ENCODE results near the gene FERMT3. TPM values are rescaled to one million over a fixed set of nuclear protein-coding genes. Genes with fewer than 3 reads are reported as not detected.

The FERMT3 gene
- total and polyA plus RNA-seq, 2 of the 13 experiments (the other 11 are each of a cell fraction or from before 2014, with no cell fraction given) = 0.29 TPM; not detected in 1

DNA sequence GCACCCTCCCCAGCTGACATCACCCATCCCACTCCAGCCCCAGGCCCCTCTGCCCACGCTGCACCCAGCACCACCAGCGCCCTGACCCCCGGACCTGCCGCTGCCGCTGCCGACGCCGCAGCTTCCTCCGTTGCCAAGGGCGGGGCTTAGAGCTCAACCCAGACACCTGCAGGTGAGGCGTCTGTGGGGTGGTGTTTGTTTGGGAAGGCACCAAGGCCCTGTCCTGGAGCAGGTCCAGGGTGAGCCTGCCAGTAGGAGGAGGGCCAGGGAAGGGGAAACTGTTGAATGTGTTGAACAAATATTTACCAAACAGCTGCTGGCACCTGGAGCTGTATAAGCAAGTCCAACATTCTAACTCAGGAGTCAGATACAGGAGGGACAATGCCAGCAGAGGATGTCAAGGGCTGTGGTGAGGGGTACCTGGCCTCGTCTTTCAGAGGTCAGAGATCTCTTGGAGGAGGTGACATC, 31.0 kb downstream of the FERMT3 start (continued):
- TF ChIP-seq, protein P1, sequence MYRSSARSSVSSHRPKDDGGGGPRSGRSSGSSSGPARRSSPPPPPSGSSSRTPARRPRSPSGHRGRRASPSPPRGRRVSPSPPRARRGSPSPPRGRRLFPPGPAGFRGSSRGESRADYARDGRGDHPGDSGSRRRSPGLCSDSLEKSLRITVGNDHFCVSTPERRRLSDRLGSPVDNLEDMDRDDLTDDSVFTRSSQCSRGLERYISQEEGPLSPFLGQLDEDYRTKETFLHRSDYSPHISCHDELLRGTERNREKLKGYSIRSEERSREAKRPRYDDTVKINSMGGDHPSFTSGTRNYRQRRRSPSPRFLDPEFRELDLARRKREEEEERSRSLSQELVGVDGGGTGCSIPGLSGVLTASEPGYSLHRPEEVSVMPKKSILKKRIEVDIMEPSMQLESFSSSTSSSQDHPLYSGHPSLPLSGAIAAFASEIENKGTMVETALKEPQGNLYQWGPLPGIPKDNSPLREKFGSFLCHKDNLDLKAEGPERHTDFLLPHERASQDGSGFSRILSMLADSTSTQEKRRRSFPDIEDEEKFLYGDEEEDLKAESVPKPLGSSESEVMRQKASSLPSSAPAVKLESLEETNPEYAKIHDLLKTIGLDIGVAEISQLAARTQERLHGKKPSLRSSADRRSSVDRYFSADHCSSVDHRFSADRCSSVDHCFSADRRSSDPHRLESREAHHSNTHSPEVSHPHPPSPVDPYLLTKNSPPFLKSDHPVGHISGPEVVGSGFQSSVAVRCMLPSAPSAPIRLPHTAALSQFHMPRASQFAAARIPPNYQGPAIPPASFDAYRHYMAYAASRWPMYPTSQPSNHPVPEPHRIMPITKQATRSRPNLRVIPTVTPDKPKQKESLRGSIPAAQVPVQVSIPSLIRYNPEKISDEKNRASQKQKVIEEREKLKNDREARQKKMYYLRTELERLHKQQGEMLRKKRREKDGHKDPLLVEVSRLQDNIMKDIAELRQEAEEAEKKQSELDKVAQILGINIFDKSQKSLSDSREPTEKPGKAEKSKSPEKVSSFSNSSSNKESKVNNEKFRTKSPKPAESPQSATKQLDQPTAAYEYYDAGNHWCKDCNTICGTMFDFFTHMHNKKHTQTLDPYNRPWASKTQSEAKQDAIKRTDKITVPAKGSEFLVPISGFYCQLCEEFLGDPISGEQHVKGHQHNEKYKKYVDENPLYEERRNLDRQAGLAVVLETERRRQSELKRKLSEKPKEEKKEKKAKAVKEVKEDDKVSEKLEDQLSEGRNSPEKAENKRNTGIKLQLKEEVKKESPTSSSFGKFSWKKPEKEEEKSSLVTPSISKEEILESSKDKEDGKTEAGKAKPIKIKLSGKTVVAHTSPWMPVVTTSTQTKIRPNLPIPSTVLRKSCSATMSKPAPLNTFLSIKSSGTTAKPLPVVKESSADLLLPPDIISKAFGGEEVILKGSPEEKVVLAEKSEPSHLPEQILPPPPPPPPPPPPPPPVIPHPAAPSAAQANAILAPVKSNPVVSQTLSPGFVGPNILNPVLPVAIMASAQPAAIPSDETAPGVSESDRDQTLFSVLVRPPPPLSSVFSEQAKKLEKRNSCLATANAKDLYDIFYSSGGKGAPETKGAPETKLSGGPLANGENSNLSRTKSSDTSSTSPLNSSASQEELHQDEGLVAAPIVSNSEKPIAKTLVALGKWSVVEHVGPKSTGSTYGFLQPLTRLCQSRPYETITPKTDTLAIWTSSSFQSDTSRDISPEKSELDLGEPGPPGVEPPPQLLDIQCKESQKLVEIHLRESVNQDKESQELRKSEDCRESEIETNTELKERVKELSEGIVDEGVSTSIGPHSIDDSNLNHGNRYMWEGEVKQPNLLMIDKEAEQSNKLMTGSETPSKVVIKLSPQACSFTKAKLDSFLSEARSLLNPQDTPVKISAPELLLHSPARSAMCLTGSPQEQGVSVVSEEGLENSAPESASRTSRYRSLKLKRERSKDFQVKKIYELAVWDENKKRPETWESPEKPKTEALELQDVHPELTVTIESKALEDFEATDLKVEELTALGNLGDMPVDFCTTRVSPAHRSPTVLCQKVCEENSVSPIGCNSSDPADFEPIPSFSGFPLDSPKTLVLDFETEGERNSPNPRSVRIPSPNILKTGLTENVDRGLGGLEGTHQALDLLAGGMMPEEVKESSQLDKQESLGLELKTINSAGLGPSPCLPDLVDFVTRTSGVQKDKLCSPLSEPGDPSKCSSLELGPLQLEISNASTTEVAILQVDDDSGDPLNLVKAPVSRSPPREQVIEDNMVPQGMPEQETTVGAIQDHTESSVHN (CRISPR knock-in tag; IDR thresholded peaks at IDR 0.05) = no peak
- TF ChIP-seq, protein P2, sequence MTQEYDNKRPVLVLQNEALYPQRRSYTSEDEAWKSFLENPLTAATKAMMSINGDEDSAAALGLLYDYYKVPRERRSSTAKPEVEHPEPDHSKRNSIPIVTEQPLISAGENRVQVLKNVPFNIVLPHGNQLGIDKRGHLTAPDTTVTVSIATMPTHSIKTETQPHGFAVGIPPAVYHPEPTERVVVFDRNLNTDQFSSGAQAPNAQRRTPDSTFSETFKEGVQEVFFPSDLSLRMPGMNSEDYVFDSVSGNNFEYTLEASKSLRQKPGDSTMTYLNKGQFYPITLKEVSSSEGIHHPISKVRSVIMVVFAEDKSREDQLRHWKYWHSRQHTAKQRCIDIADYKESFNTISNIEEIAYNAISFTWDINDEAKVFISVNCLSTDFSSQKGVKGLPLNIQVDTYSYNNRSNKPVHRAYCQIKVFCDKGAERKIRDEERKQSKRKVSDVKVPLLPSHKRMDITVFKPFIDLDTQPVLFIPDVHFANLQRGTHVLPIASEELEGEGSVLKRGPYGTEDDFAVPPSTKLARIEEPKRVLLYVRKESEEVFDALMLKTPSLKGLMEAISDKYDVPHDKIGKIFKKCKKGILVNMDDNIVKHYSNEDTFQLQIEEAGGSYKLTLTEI (CRISPR knock-in tag; conservative IDR thresholded peaks at IDR 0.05) = no peak
- TF ChIP-seq, protein P3, sequence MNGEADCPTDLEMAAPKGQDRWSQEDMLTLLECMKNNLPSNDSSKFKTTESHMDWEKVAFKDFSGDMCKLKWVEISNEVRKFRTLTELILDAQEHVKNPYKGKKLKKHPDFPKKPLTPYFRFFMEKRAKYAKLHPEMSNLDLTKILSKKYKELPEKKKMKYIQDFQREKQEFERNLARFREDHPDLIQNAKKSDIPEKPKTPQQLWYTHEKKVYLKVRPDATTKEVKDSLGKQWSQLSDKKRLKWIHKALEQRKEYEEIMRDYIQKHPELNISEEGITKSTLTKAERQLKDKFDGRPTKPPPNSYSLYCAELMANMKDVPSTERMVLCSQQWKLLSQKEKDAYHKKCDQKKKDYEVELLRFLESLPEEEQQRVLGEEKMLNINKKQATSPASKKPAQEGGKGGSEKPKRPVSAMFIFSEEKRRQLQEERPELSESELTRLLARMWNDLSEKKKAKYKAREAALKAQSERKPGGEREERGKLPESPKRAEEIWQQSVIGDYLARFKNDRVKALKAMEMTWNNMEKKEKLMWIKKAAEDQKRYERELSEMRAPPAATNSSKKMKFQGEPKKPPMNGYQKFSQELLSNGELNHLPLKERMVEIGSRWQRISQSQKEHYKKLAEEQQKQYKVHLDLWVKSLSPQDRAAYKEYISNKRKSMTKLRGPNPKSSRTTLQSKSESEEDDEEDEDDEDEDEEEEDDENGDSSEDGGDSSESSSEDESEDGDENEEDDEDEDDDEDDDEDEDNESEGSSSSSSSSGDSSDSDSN (CRISPR knock-in tag; IDR thresholded peaks at IDR 0.05) = peak; percentile 61; the same call in 1 of the 2 replicates
- TF ChIP-seq, protein P4, sequence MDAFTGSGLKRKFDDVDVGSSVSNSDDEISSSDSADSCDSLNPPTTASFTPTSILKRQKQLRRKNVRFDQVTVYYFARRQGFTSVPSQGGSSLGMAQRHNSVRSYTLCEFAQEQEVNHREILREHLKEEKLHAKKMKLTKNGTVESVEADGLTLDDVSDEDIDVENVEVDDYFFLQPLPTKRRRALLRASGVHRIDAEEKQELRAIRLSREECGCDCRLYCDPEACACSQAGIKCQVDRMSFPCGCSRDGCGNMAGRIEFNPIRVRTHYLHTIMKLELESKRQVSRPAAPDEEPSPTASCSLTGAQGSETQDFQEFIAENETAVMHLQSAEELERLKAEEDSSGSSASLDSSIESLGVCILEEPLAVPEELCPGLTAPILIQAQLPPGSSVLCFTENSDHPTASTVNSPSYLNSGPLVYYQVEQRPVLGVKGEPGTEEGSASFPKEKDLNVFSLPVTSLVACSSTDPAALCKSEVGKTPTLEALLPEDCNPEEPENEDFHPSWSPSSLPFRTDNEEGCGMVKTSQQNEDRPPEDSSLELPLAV (CRISPR knock-in tag; conservative IDR thresholded peaks at IDR 0.05; ENCODE audit: low read depth) = no peak
- TF ChIP-seq LCORL (IDR thresholded peaks at IDR 0.05) = no peak
- TF ChIP-seq LCORL (CRISPR knock-in tag; IDR thresholded peaks at IDR 0.05) = peak; percentile 96
- TF ChIP-seq ZNF20 (CRISPR knock-in tag; IDR thresholded peaks at IDR 0.05) = no peak
- TF ChIP-seq ZMYM2 (CRISPR knock-in tag; IDR thresholded peaks at IDR 0.05) = 0 out of 2 replicates have a peak, but pooled peaks have one; percentile 31
- no peak for TF ChIP-seq ZNF678 (CRISPR knock-in tag; IDR thresholded peaks at IDR 0.05)
- TF ChIP-seq, protein P5, sequence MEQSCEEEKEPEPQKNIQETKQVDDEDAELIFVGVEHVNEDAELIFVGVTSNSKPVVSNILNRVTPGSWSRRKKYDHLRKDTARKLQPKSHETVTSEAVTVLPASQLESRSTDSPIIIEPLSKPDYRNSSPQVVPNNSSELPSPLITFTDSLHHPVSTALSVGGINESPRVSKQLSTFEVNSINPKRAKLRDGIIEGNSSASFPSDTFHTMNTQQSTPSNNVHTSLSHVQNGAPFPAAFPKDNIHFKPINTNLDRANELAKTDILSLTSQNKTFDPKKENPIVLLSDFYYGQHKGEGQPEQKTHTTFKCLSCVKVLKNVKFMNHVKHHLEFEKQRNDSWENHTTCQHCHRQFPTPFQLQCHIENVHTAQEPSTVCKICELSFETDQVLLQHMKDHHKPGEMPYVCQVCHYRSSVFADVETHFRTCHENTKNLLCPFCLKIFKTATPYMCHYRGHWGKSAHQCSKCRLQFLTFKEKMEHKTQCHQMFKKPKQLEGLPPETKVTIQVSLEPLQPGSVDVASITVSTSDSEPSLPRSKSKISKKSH (CRISPR knock-in tag; IDR thresholded peaks at IDR 0.05; ENCODE audit: borderline replicate concordance) = no peak
- no peak for TF ChIP-seq U2AF2 (IDR thresholded peaks at IDR 0.05; ENCODE audit: low read depth, low read length)
- TF ChIP-seq ZFYVE20 (CRISPR knock-in tag; IDR thresholded peaks at IDR 0.05; ENCODE audit: borderline replicate concordance, low read depth) = no peak
- no peak for TF ChIP-seq PAWR (CRISPR knock-in tag; IDR thresholded peaks at IDR 0.05; ENCODE audit: borderline replicate concordance)
- TF ChIP-seq KAT7 (CRISPR knock-in tag; IDR thresholded peaks at IDR 0.05; ENCODE audit: borderline replicate concordance) = 0 out of 2 replicates have a peak, but pooled peaks have one; percentile 45
